Measurements from ENCODE around the gene CDC16.

Gene CDC16

GRCh38 chr13:114226088-114226487, 8.6 kb upstream of the CDC16 start:
- Histone ChIP-seq H3K27ac (ENCODE audit: insufficient read depth, low read length, poor library complexity, severe bottlenecking) (peak overlapping the region; percentile 16), H3K27me3 (replicated peaks; ENCODE audit: control insufficient read depth, insufficient read depth, low read length, poor library complexity, severe bottlenecking) (no peaks in the 10 kb centered on the region), H3K4me3 (ENCODE audit: insufficient read depth, low read depth, low read length, poor library complexity, severe bottlenecking) (no peak overlapping the region), H3K9me3 (ENCODE audit: control insufficient read depth, low read length) (no peaks in the 10 kb centered on the region), H3K4me1 (ENCODE audit: control insufficient read depth, insufficient read depth, low read length, poor library complexity, severe bottlenecking) (peaks cover 33% of the 10 kb centered on the region), H3K36me3 (ENCODE audit: control insufficient read depth, insufficient read depth, low read length) (no peaks in the 10 kb centered on the region)
- no peak for DNase-seq

- no peaks in the 10 kb centered on the region for H3K27me3 ChIP-seq (replicated peaks; ENCODE audit: control insufficient read depth, insufficient read depth, low read length, poor library complexity, severe bottlenecking)
- no peaks in the 10 kb centered on the region for H3K36me3 ChIP-seq (ENCODE audit: control insufficient read depth, insufficient read depth, low read length)
- no peaks in the 10 kb centered on the region for H3K9me3 ChIP-seq (ENCODE audit: control insufficient read depth, low read length)
- H3K4me1 ChIP-seq (ENCODE audit: control insufficient read depth, insufficient read depth, low read length, poor library complexity, severe bottlenecking): peaks cover 30% of the 10 kb centered on the region
- H3K27ac ChIP-seq (ENCODE audit: insufficient read depth, low read length, poor library complexity, severe bottlenecking): peak overlapping the region; percentile 33
- H3K4me3 ChIP-seq (ENCODE audit: insufficient read depth, low read depth, low read length, poor library complexity, severe bottlenecking): no peak overlapping the region
- peak; percentile 67 to 75 (median 68) for DNase-seq
These were observed 7.9 kb upstream of the CDC16 start for GRCh38 chr13:114226699-114227323.

- Histone ChIP-seq H3K4me3 (ENCODE audit: insufficient read depth, low read depth, low read length, poor library complexity, severe bottlenecking) (no peak overlapping the region), H3K36me3 (ENCODE audit: control insufficient read depth, insufficient read depth, low read length) (no peaks in the 10 kb centered on the region), H3K27ac (ENCODE audit: insufficient read depth, low read length, poor library complexity, severe bottlenecking) (no peak overlapping the region), H3K27me3 (replicated peaks; ENCODE audit: control insufficient read depth, insufficient read depth, low read length, poor library complexity, severe bottlenecking) (no peaks in the 10 kb centered on the region), H3K9me3 (ENCODE audit: control insufficient read depth, low read length) (no peaks in the 10 kb centered on the region), H3K4me1 (ENCODE audit: control insufficient read depth, insufficient read depth, low read length, poor library complexity, severe bottlenecking) (peaks cover 30% of the 10 kb centered on the region)
- no peak for DNase-seq
These were observed 7.2 kb upstream of the CDC16 start for GRCh38 chr13:114227528-114227927.

- H3K4me1 ChIP-seq (ENCODE audit: control insufficient read depth, insufficient read depth, low read length, poor library complexity, severe bottlenecking): peaks cover 30% of the 10 kb centered on the region
- DNase-seq: no peak
- no peaks in the 10 kb centered on the region for H3K27me3 ChIP-seq (replicated peaks; ENCODE audit: control insufficient read depth, insufficient read depth, low read length, poor library complexity, severe bottlenecking)
- H3K36me3 ChIP-seq (ENCODE audit: control insufficient read depth, insufficient read depth, low read length): no peaks in the 10 kb centered on the region
- no peak overlapping the region for H3K4me3 ChIP-seq (ENCODE audit: insufficient read depth, low read depth, low read length, poor library complexity, severe bottlenecking)
- H3K9me3 ChIP-seq (ENCODE audit: control insufficient read depth, low read length): no peaks in the 10 kb centered on the region
- no peak overlapping the region for H3K27ac ChIP-seq (ENCODE audit: insufficient read depth, low read length, poor library complexity, severe bottlenecking)
These were observed 6.5 kb upstream of the CDC16 start for GRCh38 chr13:114228176-114228575.

GRCh38 chr13:114229506-114229905, 5.2 kb upstream of the CDC16 start:
- Histone ChIP-seq H3K9me3 (ENCODE audit: control insufficient read depth, low read length) (no peaks in the 10 kb centered on the region), H3K27ac (ENCODE audit: insufficient read depth, low read length, poor library complexity, severe bottlenecking) (no peak overlapping the region), H3K4me3 (ENCODE audit: insufficient read depth, low read depth, low read length, poor library complexity, severe bottlenecking) (no peak overlapping the region), H3K36me3 (ENCODE audit: control insufficient read depth, insufficient read depth, low read length) (no peaks in the 10 kb centered on the region), H3K4me1 (ENCODE audit: control insufficient read depth, insufficient read depth, low read length, poor library complexity, severe bottlenecking) (peaks cover 23% of the 10 kb centered on the region), H3K27me3 (replicated peaks; ENCODE audit: control insufficient read depth, insufficient read depth, low read length, poor library complexity, severe bottlenecking) (no peaks in the 10 kb centered on the region)
- no peak for DNase-seq

- Histone ChIP-seq H3K27me3 (replicated peaks; ENCODE audit: control insufficient read depth, insufficient read depth, low read length, poor library complexity, severe bottlenecking) (no peaks in the 10 kb centered on the region), H3K9me3 (ENCODE audit: control insufficient read depth, low read length) (no peaks in the 10 kb centered on the region), H3K27ac (ENCODE audit: insufficient read depth, low read length, poor library complexity, severe bottlenecking) (no peak overlapping the region), H3K4me1 (ENCODE audit: control insufficient read depth, insufficient read depth, low read length, poor library complexity, severe bottlenecking) (peaks cover 18% of the 10 kb centered on the region), H3K36me3 (ENCODE audit: control insufficient read depth, insufficient read depth, low read length) (no peaks in the 10 kb centered on the region), H3K4me3 (ENCODE audit: insufficient read depth, low read depth, low read length, poor library complexity, severe bottlenecking) (no peak overlapping the region)
- DNase-seq: no peak
These were observed 4.6 kb upstream of the CDC16 start for GRCh38 chr13:114230117-114230516.

- DNase-seq: no peak
- Histone ChIP-seq H3K4me1 (ENCODE audit: control insufficient read depth, insufficient read depth, low read length, poor library complexity, severe bottlenecking) (peaks cover 18% of the 10 kb centered on the region), H3K9me3 (ENCODE audit: control insufficient read depth, low read length) (no peaks in the 10 kb centered on the region), H3K4me3 (ENCODE audit: insufficient read depth, low read depth, low read length, poor library complexity, severe bottlenecking) (no peak overlapping the region), H3K27ac (ENCODE audit: insufficient read depth, low read length, poor library complexity, severe bottlenecking) (no peak overlapping the region), H3K36me3 (ENCODE audit: control insufficient read depth, insufficient read depth, low read length) (no peaks in the 10 kb centered on the region), H3K27me3 (replicated peaks; ENCODE audit: control insufficient read depth, insufficient read depth, low read length, poor library complexity, severe bottlenecking) (no peaks in the 10 kb centered on the region)
These were observed 4.1 kb upstream of the CDC16 start for GRCh38 chr13:114230575-114230974.

- H3K27me3 ChIP-seq (replicated peaks; ENCODE audit: control insufficient read depth, insufficient read depth, low read length, poor library complexity, severe bottlenecking): no peaks in the 10 kb centered on the region
- DNase-seq: no peak
These were observed 2.8 kb upstream of the CDC16 start for GRCh38 chr13:114231886-114232285.

GRCh38 chr13:114234266-114234644, 442 bp upstream of the CDC16 start:
- DNase-seq: no peak
- Histone ChIP-seq H3K36me3 (ENCODE audit: control insufficient read depth, insufficient read depth, low read length) (peaks cover 15% of the 10 kb centered on the region), H3K4me1 (ENCODE audit: control insufficient read depth, insufficient read depth, low read length, poor library complexity, severe bottlenecking) (peaks cover 7% of the 10 kb centered on the region), H3K27ac (ENCODE audit: insufficient read depth, low read length, poor library complexity, severe bottlenecking) (no peak overlapping the region), H3K4me3 (ENCODE audit: insufficient read depth, low read depth, low read length, poor library complexity, severe bottlenecking) (peak overlapping the region; percentile 66), H3K9me3 (ENCODE audit: control insufficient read depth, low read length) (no peaks in the 10 kb centered on the region), H3K27me3 (replicated peaks; ENCODE audit: control insufficient read depth, insufficient read depth, low read length, poor library complexity, severe bottlenecking) (no peaks in the 10 kb centered on the region)

More at GRCh38 chr13:114231886-114232285, 2.8 kb upstream of the CDC16 start:
- Histone ChIP-seq H3K9me3 (ENCODE audit: control insufficient read depth, low read length) (no peaks in the 10 kb centered on the region), H3K4me3 (ENCODE audit: insufficient read depth, low read depth, low read length, poor library complexity, severe bottlenecking) (no peak overlapping the region), H3K36me3 (ENCODE audit: control insufficient read depth, insufficient read depth, low read length) (no peaks in the 10 kb centered on the region), H3K4me1 (ENCODE audit: control insufficient read depth, insufficient read depth, low read length, poor library complexity, severe bottlenecking) (peaks cover 11% of the 10 kb centered on the region), H3K27ac (ENCODE audit: insufficient read depth, low read length, poor library complexity, severe bottlenecking) (no peak overlapping the region)

GRCh38 chr13:114235697-114236096, 1.0 kb downstream of the CDC16 start:
- H3K36me3 ChIP-seq (ENCODE audit: control insufficient read depth, insufficient read depth, low read length): peaks cover 21% of the 10 kb centered on the region
- no peaks in the 10 kb centered on the region for H3K27me3 ChIP-seq (replicated peaks; ENCODE audit: control insufficient read depth, insufficient read depth, low read length, poor library complexity, severe bottlenecking)
- peaks cover 7% of the 10 kb centered on the region for H3K4me1 ChIP-seq (ENCODE audit: control insufficient read depth, insufficient read depth, low read length, poor library complexity, severe bottlenecking)
- H3K27ac ChIP-seq (ENCODE audit: insufficient read depth, low read length, poor library complexity, severe bottlenecking): no peak overlapping the region
- H3K4me3 ChIP-seq (ENCODE audit: insufficient read depth, low read depth, low read length, poor library complexity, severe bottlenecking): peak overlapping the region; percentile 66
- DNase-seq: no peak
- H3K9me3 ChIP-seq (ENCODE audit: control insufficient read depth, low read length): no peaks in the 10 kb centered on the region
